ENCODE measurements around the gene RAD51B. TPM values are rescaled to one million over a fixed set of nuclear protein-coding genes. Genes with fewer than 3 reads are reported as not detected.

RAD51B gene
- total and polyA plus RNA-seq, 9 donors: 21.6 to 70.1 (median 35.1) TPM

DNA sequence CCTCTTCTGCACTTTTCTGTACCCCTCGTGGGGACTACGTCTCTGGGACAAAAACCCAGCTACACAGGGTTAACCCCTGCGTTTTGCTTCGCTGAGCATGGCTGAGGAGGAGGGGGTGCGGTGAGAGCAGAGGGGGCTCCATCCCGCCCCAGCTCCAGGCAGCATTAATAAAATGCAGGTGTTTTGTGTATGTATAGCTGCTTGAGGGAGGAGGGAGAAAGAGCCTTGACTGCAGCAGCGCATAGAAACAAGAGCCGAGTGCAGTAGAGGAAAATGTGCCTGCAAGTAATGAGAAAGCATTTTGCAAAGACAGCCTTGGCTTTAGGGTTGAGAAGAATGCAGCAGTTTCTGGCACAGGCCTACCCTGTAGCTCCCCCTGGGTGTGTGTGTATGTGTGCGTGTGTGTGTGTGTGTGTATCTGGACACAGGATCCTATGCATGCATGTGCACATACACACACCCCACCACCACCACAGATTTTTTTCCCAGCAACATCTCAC is 869.3 kb downstream of the RAD51B start:
- no peak overlapping the region for H3K4me3 ChIP-seq
- H3K27me3 ChIP-seq: no peaks in the 10 kb centered on the region
- no peak overlapping the region for H3K27ac ChIP-seq
- no peaks in the 10 kb centered on the region for H3K9me3 ChIP-seq
- intact Hi-C loops (cut with DNase I): loop anchor here in 3 of 4 donors (2.0 to 10.0 kb wide), 4 partner anchors 50 to 96 kb away; no protein-coding TSS in a partner anchor
- H3K36me3 ChIP-seq: no peaks in the 10 kb centered on the region
- 13 to 20% (median 19%) methylated on average over 9 of the region's 9 CpGs for WGBS, 3 donors
- peak; percentile 54 to 74 (median 67) for DNase-seq
- TF ChIP-seq EP300 (IDR thresholded peaks at IDR 0.05): no peak
- no peak for TF ChIP-seq POLR2A (IDR thresholded peaks at IDR 0.05)
- TF ChIP-seq, protein P1, sequence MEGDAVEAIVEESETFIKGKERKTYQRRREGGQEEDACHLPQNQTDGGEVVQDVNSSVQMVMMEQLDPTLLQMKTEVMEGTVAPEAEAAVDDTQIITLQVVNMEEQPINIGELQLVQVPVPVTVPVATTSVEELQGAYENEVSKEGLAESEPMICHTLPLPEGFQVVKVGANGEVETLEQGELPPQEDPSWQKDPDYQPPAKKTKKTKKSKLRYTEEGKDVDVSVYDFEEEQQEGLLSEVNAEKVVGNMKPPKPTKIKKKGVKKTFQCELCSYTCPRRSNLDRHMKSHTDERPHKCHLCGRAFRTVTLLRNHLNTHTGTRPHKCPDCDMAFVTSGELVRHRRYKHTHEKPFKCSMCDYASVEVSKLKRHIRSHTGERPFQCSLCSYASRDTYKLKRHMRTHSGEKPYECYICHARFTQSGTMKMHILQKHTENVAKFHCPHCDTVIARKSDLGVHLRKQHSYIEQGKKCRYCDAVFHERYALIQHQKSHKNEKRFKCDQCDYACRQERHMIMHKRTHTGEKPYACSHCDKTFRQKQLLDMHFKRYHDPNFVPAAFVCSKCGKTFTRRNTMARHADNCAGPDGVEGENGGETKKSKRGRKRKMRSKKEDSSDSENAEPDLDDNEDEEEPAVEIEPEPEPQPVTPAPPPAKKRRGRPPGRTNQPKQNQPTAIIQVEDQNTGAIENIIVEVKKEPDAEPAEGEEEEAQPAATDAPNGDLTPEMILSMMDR (IDR thresholded peaks at IDR 0.05): no peak
- peaks cover 18% of the 10 kb centered on the region for H3K4me1 ChIP-seq (ENCODE audit: insufficient read depth)

DNA sequence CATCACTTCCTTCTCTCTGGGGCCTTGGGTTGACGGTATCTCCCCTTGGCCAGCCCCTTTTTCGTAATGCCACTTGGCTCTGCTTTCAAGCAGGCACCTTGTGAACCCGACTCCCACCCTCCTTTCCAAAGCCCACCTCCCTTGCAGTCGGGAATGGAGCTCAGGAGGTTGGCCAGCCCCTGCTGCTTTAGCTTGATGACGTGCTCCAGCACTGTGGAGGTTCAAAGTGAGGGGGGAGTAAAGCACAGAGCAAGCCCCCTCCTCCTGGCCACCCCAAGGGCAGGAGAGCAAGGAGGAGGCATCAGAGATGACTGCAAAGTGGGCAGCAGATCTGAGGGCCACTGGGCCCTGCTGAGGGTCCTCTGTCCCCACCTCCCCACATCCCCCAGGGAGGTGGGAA is 869.9 kb downstream of the RAD51B start:
- no peak for DNase-seq
- Histone ChIP-seq H3K4me1 (ENCODE audit: insufficient read depth) (peaks cover 12% of the 10 kb centered on the region), H3K4me3 (no peak overlapping the region), H3K36me3 (no peaks in the 10 kb centered on the region), H3K27me3 (no peaks in the 10 kb centered on the region), H3K9me3 (no peaks in the 10 kb centered on the region), H3K27ac (no peak overlapping the region)
- TF ChIP-seq EP300 (IDR thresholded peaks at IDR 0.05) (no peak), POLR2A (IDR thresholded peaks at IDR 0.05) (no peak)
- TF ChIP-seq, protein P1 (IDR thresholded peaks at IDR 0.05): no peak
- intact Hi-C loops (cut with DNase I): loop anchor here in 3 of 4 donors (2.0 to 10.0 kb wide), 4 partner anchors 49 to 95 kb away; no protein-coding TSS in a partner anchor
- WGBS, 3 donors: 55 to 67% (median 66%) methylated on average over 5 of the region's 5 CpGs

DNA sequence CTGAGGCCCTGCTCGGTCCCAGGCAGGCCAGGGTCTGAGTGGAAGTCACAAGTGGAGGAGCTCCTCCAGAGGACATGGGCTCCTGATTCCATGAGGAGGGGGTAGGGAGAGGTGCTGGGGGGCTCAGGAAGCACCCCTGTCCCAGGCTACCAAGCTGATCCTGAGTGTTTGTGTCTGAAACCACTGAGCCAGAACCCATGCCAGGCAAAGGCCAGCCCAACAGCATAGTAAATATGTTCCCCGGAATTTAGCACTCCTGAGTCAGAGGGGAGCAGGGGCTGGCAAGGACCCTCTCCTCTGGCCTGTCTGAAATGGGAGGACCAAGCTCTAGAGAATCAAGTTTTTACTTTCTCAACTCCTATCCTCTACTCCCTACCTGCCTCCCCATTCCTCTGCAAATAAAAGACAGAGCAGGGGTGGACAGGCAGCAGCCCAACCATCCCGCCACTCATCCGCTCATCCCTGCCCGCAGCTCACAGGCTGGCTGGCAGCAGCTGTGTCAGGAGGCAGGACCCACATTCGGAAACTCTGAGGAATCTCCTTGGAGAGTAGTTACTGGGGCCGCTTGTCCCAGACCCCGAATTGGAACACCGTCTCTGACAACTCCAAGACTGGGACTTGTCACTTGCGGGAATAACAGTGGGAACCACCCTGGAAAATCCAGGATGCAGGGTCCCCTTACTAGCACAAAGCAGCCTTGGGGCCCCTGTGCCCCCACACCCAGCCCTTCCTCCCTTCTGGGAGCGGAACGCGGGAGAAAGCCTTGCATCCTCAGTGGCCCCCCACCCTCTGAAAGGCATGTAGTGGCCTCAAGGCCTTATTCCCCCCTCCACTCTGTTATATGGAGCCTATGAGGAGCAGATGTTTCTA is 870.7 kb downstream of the RAD51B start:
- H3K36me3 ChIP-seq: no peaks in the 10 kb centered on the region
- WGBS, 3 donors: 83 to 96% (median 94%) methylated on average over 13 of the region's 13 CpGs
- no peak overlapping the region for H3K4me3 ChIP-seq
- intact Hi-C loops (cut with DNase I): no loop called here
- no peak overlapping the region for H3K27ac ChIP-seq
- DNase-seq: no peak
- no peaks in the 10 kb centered on the region for H3K9me3 ChIP-seq
- H3K27me3 ChIP-seq: no peaks in the 10 kb centered on the region
- H3K4me1 ChIP-seq (ENCODE audit: insufficient read depth): peaks cover 9% of the 10 kb centered on the region
- TF ChIP-seq EP300 (IDR thresholded peaks at IDR 0.05) (no peak), POLR2A (IDR thresholded peaks at IDR 0.05) (no peak)
- TF ChIP-seq, protein P1 (IDR thresholded peaks at IDR 0.05): no peak

DNA sequence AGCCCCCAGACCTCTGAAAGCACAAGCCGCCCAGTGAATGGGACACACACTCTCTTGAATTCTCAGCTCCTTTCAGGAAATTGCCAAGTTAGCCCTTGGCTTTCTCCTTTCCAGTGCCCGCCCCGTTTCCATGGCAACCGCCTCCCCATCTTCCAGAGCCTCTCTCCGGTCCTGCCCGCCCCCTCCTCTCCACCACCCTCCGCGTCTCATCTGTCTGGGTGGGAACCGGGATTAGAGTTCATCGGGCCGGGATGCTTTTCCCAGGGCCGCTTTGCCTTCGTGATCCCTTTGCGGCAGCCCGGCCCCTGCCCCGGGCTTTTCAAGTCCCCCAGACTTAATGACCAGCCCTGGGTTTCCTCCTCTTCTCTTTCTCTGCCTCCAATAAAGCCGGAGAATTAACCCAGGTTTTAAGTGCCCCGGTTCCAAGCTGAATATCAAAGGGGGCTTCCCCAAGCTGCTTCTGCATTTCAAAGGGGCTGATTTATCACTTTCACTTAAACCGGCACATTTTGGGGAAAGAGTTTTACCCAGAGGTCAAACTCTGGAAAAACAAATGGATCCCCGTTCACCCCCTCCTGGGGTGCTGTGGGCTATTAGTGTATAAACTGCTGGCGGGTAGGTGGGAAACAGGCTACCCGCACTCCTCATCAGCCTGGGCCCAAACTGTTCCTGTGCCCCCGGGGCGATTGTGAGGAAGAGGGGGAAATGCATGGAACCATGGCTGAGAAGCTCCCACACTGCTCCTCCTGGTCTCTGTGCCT is 871.6 kb downstream of the RAD51B start:
- H3K4me3 ChIP-seq: no peak overlapping the region
- H3K4me1 ChIP-seq (ENCODE audit: insufficient read depth): peaks cover 9% of the 10 kb centered on the region
- WGBS, 3 donors: 94 to 97% (median 95%) methylated on average over 24 of the region's 24 CpGs
- TF ChIP-seq, protein P1 (IDR thresholded peaks at IDR 0.05): no peak
- TF ChIP-seq POLR2A (IDR thresholded peaks at IDR 0.05) (no peak), EP300 (IDR thresholded peaks at IDR 0.05) (no peak)
- H3K9me3 ChIP-seq: no peaks in the 10 kb centered on the region
- H3K27ac ChIP-seq: no peak overlapping the region
- no peaks in the 10 kb centered on the region for H3K27me3 ChIP-seq
- intact Hi-C loops (cut with DNase I): no loop called here
- H3K36me3 ChIP-seq: no peaks in the 10 kb centered on the region
- DNase-seq: no peak

Measured in ovary (tissue), 9 donors.